ENCODE data around the gene HIVEP3. TPM values are rescaled to one million over a fixed set of nuclear protein-coding genes. Genes with fewer than 3 reads are reported as not detected.

Gene HIVEP3
- total and polyA plus RNA-seq, 2 of the 13 experiments (the other 11 are each of a cell fraction or from before 2014, with no cell fraction given): 0.05 TPM; not detected in 1

DNA sequence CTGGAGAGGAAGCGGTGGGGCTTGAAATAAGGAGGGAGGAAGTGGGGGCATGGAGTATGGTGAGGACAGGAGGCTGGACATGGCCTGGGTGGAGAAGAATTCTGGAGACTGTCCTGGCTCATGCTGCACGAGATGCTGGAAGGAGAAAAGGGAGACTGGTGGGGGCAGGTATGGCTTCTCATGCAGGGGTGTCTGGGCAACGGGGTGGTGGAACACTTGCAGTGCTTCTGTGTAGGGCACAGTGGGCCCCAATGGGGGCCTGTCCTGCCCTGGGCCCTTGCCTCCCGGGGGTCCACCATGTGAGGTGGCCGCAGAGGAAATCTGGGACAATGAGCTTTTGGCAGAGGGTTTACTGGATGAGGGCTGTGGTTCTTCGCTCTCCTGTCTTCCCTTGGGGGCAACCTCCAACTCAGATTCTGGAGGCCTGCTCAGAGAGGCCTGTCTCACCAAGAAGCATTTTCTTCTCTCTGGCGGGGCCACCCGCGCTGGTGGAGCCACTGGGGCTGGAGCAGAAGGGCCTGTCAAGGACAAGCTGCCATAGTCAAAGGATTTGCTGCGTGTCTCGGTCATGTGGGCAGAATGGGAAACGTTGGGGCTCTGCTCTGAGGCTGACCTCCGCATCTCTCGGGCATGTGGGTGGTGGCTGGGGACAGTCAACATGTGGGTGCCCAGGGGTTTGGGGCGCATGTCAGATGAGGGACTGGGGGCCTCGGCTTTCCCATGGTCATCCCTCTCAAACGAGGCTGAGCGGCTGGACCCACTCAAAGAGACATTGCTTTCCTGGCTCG lies 337.3 kb downstream of the HIVEP3 start:
- DNase-seq (ENCODE audit: low spot score) (no peak), ATAC-seq (no peak), FAIRE-seq (no peak)
- Histone ChIP-seq H3K4me1 (ENCODE audit: insufficient read depth, low read length) (no peaks in the 10 kb centered on the region), H3K27me3 (ENCODE audit: control insufficient read depth in 1 of 2, insufficient read depth in 2 of 2, low read length in 2 of 2) (peaks cover 1 to 51% of the 10 kb centered on the region in 2 experiments), H3K4me3 (replicated peaks in 1 of 3; ENCODE audit: insufficient read depth in 1 of 3, low read depth in 2 of 3, low read length in 3 of 3) (no peak overlapping the region), H3K36me3 (replicated peaks in 1 of 2; ENCODE audit: control insufficient read depth in 1 of 2, insufficient read depth in 2 of 2, low read length in 2 of 2) (no peaks in the 10 kb centered on the region), H4K20me1 (ENCODE audit: insufficient read depth, low read length) (no peaks in the 10 kb centered on the region), H2AFZ (ENCODE audit: low read length) (no peak overlapping the region), H3K27ac (ENCODE audit: extremely low read length, insufficient read depth, low read length) (no peak overlapping the region), H3K9ac (ENCODE audit: insufficient read depth, low read depth, low read length) (no peak overlapping the region), H3K9me3 (ENCODE audit: low read length) (no peaks in the 10 kb centered on the region), H3K79me2 (ENCODE audit: insufficient read depth, low read length) (no peaks in the 10 kb centered on the region), H3K4me2 (ENCODE audit: low read depth, low read length) (no peak overlapping the region)
- in situ Hi-C loops (cut with HindIII; ENCODE audit: extremely low pct_ligation_motif_present, low pct_unique_long_range_greater_than_20kb) (no loop called here), intact Hi-C loops (cut with micrococcal nuclease; ENCODE audit: unreplicated experiment) (no loop called here)
- no TSS peak for BruUV-seq (replicated peaks)
- WGBS (ENCODE audit: low lambda C conversion rate): 10% methylated on average over 11 of the region's 19 CpGs
- no peak for TF ChIP-seq POLR2AphosphoS5 (IDR thresholded peaks at IDR 0.05; ENCODE audit: low read depth, low read length)
- no peak for TF ChIP-seq SPEN (CRISPR knock-in tag; IDR thresholded peaks at IDR 0.05; ENCODE audit: low read depth)
- no peak for TF ChIP-seq HDAC6 (IDR thresholded peaks at IDR 0.05; ENCODE audit: low read depth, low read length)
- ChIA-PET CTCF (ENCODE audit: low intra/inter-chr PET ratio, low total read pairs) (no interaction called here), POLR2A (no interaction called here)

DNA sequence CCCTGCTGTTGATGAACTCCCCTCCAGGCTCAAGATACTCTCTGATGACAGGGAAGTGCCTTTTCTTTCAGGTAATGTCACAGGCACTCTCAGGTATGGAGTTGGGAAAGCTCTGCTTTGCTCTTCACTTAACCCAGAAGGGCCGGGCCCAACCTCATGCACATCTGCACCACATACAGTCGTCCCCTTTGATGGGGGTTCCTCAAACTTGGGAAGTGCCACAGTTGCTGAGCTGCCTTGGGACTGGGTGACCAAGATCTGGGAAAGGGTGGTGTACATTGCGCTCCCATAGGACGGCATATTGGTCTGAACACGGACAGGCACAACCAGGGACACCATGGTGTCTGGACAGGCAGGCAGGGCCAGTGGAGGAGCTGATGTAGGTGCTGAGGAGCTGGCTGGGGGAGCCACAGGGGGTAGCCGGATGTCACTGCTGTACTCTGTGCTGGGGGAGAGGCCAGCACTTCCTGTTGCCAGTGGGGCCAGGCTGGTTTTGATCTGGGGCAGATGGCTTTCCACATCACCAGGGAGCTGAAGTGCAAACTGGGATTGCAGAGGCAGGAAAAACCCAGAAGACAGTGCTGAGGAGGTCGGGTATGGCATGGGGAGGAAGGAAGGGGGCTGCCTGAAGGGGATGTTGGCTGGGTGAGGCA lies 338.1 kb downstream of the HIVEP3 start:
- CTCF ChIA-PET (ENCODE audit: low intra/inter-chr PET ratio, low total read pairs): no interaction called here
- in situ Hi-C loops (cut with HindIII; ENCODE audit: extremely low pct_ligation_motif_present, low pct_unique_long_range_greater_than_20kb): no loop called here
- no peak for FAIRE-seq
- intact Hi-C loops (cut with micrococcal nuclease; ENCODE audit: unreplicated experiment): no loop called here
- Histone ChIP-seq H3K27ac (ENCODE audit: extremely low read length, insufficient read depth, low read length) (no peak overlapping the region), H2AFZ (ENCODE audit: low read length) (no peak overlapping the region), H3K4me1 (ENCODE audit: insufficient read depth, low read length) (no peaks in the 10 kb centered on the region), H3K79me2 (ENCODE audit: insufficient read depth, low read length) (no peaks in the 10 kb centered on the region), H3K4me3 (replicated peaks in 1 of 3; ENCODE audit: insufficient read depth in 1 of 3, low read depth in 2 of 3, low read length in 3 of 3) (no peak overlapping the region), H3K9me3 (ENCODE audit: low read length) (no peaks in the 10 kb centered on the region), H3K27me3 (ENCODE audit: control insufficient read depth in 1 of 2, insufficient read depth in 2 of 2, low read length in 2 of 2) (peaks cover 1 to 51% of the 10 kb centered on the region in 2 experiments), H3K4me2 (ENCODE audit: low read depth, low read length) (no peak overlapping the region), H3K36me3 (replicated peaks in 1 of 2; ENCODE audit: control insufficient read depth in 1 of 2, insufficient read depth in 2 of 2, low read length in 2 of 2) (no peaks in the 10 kb centered on the region), H4K20me1 (ENCODE audit: insufficient read depth, low read length) (no peaks in the 10 kb centered on the region), H3K9ac (ENCODE audit: insufficient read depth, low read depth, low read length) (no peak overlapping the region)
- no TSS peak for BruUV-seq (replicated peaks)
- 2% methylated on average over 7 of the region's 7 CpGs for WGBS (ENCODE audit: low lambda C conversion rate)
- no peak for DNase-seq (ENCODE audit: low spot score)
- POLR2A ChIA-PET: no interaction called here
- no peak for ATAC-seq
- TF ChIP-seq, protein P1, sequence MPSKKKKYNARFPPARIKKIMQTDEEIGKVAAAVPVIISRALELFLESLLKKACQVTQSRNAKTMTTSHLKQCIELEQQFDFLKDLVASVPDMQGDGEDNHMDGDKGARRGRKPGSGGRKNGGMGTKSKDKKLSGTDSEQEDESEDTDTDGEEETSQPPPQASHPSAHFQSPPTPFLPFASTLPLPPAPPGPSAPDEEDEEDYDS (CRISPR knock-in tag; IDR thresholded peaks at IDR 0.05): no peak
- TF ChIP-seq XRCC5 (optimal IDR thresholded peaks at IDR 0.05; ENCODE audit: low read length): no peak
- TF ChIP-seq, protein P2, sequence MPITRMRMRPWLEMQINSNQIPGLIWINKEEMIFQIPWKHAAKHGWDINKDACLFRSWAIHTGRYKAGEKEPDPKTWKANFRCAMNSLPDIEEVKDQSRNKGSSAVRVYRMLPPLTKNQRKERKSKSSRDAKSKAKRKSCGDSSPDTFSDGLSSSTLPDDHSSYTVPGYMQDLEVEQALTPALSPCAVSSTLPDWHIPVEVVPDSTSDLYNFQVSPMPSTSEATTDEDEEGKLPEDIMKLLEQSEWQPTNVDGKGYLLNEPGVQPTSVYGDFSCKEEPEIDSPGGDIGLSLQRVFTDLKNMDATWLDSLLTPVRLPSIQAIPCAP (CRISPR knock-in tag; IDR thresholded peaks at IDR 0.05; ENCODE audit: low read depth): no peak
- no peak for TF ChIP-seq POLR2AphosphoS2 (IDR thresholded peaks at IDR 0.05; ENCODE audit: low read depth, low read length)
- TF ChIP-seq SKIL (CRISPR knock-in tag; IDR thresholded peaks at IDR 0.05; ENCODE audit: borderline replicate concordance): no peak

Measured in HepG2 (cell line).